Activated T-helper 1 cell treated with anti-CD3 and anti-CD28 coated beads, Interleukin-12 subunit alpha, Interleukin-12 subunit beta, Interleukin-2, Interleukin-4 antibody, amounts not matched to agents 30 ng/mL and 10 ng/mL and 1 ng/mL, durations not matched to agents 14 hours and 24 hours and 36 hours (primary cell): Measurements from ENCODE around the gene ANKMY1. TPM values are rescaled to one million over a fixed set of nuclear protein-coding genes. Genes with fewer than 3 reads are reported as not detected.
A peak's percentile ranks its signal among the peaks of the same experiment; 100 is the strongest.

Experiments used
- DNase-seq: peaks from one replicate; pipeline ENCODE4 v3.0.0; 2021; ENCODE audit warnings: low spot score
- H3K27ac Mint-ChIP-seq: one replicate; pipeline ENCODE4 v1.8.0; 2021; ENCODE audit warnings: mild to moderate bottlenecking, mixed read lengths
- H3K27me3 Mint-ChIP-seq: one replicate; pipeline ENCODE4 v1.8.0; 2022; ENCODE audit warnings: mild to moderate bottlenecking, moderate library complexity, mixed read lengths; ENCODE audit not compliant: insufficient read depth
- H3K36me3 Mint-ChIP-seq: one replicate; pipeline ENCODE4 v1.8.0; 2021; ENCODE audit warnings: low read depth, mixed read lengths
- H3K4me1 Mint-ChIP-seq: one replicate; pipeline ENCODE4 v1.8.0; 2021; ENCODE audit warnings: low read depth, mixed read lengths
- H3K4me3 Mint-ChIP-seq: one replicate; pipeline ENCODE4 v1.8.0; 2021; ENCODE audit warnings: mild to moderate bottlenecking, moderate library complexity, mixed read lengths
- H3K9me3 Mint-ChIP-seq: one replicate; pipeline ENCODE4 v1.8.0; 2021; ENCODE audit warnings: mixed read lengths
- intact Hi-C: fragments of 100-400 bp; cut with micrococcal nuclease; formaldehyde crosslinking; loops from one replicate; pipeline ENCODE4 v1.15.1; 2024
- total RNA-seq: library from RNA; stranded (reverse); gene quantifications from 2 replicates; pipeline ENCODE4 v1.2.3, GENCODE V29; 2022

The ANKMY1 gene
- total RNA-seq, 1 donor from 2014 or later = 21.9 TPM

DNA sequence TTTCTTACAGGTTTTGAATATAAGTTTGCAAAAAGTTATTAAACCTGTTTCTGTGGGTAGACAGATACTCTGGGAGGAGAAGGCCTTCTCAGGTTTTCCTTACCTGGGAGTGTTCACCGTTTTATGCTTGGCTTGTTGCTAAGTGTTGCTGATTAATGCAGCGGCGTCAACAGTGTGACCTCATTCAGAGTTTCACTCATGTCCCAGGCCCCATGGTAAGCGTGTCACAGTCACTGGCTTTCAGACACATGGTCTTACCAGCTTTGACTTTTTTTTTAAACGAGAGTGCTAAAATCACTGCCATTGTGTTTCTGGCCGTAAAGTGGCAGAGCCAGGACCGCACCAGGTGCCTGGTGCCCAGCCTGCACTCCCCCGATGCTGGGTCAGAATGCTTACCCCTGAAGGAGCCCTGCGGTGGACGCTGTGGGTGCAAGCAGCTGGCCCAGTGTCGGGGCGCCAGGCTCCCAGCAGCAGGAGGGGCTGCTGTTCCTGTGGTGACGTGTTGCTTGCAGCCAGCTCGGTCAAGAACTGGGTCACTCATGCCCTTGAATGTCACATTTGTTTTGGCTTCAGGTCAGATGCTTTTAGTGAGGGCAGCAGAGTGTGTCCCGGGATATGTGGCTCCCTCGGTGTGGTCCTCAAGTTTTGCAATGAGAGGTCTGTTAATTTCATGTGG lies 32.2 kb upstream of the ANKMY1 start:
- H3K9me3 Mint-ChIP-seq = no peaks in the 10 kb centered on the region
- no peaks in the 10 kb centered on the region for H3K27me3 Mint-ChIP-seq
- H3K27ac Mint-ChIP-seq = no peak overlapping the region
- H3K36me3 Mint-ChIP-seq = peaks cover 2% of the 10 kb centered on the region
- H3K4me3 Mint-ChIP-seq = no peak overlapping the region
- intact Hi-C loops = no loop called here
- DNase-seq = no peak
- peaks cover 22% of the 10 kb centered on the region for H3K4me1 Mint-ChIP-seq

DNA sequence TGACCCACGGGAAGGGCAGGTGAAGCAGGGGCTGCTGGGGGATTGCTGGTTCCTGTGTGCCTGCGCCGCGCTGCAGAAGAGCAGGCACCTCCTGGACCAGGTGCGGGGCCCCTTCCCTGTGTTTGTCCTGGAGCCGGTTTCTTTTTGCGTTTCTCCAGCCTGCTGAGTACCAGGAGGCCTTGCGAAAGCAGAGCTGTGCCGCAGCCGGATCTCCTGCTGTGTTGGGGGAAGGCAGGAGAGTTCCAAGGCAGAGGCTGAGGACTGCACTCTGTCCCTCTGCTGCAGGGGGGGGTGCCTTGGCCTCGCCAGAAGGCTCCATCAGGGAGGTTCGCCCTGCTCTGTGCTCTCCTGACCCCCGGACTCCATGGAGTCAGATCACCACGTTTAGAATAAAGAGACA lies 31.6 kb upstream of the ANKMY1 start:
- no peak overlapping the region for H3K4me3 Mint-ChIP-seq
- H3K27me3 Mint-ChIP-seq = no peaks in the 10 kb centered on the region
- intact Hi-C loops = no loop called here

DNA sequence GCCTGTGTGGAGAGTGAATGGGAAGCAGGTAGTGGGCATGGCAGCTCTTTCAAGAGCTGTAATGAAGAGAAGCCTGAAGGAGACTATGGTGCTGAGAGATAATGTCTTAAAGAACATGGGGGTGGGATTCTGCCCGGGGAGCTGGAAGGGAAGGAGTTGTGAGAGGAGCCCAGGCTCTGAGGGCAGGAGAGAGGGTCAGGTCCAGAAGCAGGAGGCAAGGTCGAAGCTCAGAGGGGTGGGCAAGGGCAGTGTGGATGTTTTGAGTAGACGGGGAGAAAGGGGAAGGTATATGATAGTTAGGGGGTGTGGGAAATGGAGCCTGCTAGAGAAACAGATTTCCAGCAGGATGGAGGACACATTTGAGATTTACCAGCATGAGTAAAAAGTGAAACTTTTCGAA lies 30.9 kb upstream of the ANKMY1 start:
- no peaks in the 10 kb centered on the region for H3K9me3 Mint-ChIP-seq
- DNase-seq = no peak
- no peak overlapping the region for H3K27ac Mint-ChIP-seq
- peaks cover 2% of the 10 kb centered on the region for H3K36me3 Mint-ChIP-seq
- no peaks in the 10 kb centered on the region for H3K27me3 Mint-ChIP-seq
- intact Hi-C loops = no loop called here
- H3K4me1 Mint-ChIP-seq = peaks cover 28% of the 10 kb centered on the region
- peak overlapping the region; percentile 96 for H3K4me3 Mint-ChIP-seq

More for the DNA sequence above, 31.6 kb upstream of the ANKMY1 start:
- Mint-ChIP-seq H3K9me3 (no peaks in the 10 kb centered on the region), H3K4me1 (peaks cover 28% of the 10 kb centered on the region), H3K27ac (no peak overlapping the region), H3K36me3 (peaks cover 2% of the 10 kb centered on the region)
- no peak for DNase-seq

DNA sequence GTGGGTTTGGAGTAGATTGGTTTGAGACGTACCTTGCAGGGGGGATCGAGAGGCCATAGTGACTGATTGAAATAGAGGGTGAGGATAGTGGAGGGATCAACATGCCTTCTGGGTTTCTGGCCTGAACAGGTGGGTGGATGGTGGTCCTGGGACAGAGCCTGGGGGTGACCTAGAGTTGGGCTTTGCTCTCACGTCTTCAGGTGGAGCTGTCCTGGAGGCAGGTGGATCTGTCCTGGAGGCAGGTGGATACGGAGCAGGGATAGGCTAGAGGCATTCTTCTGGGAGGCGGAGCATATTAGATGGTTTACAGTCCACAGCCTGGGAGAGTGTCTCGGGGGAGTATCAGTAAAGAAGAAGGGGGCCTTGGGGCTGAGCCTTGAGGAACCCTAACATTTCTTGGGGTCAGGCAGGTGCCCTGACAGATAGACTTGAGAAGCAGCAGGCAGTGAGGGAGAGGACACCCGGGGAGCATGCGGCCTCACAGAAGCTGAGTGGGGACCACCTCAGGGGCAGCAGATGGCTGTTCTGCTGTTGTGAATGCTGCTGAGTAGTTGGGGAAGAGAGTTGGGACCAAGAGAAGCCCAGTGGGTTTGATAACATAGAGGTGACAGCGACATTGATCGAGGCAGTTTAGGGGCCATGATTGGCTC lies 30.3 kb upstream of the ANKMY1 start:
- Mint-ChIP-seq H3K4me1 (peaks cover 28% of the 10 kb centered on the region), H3K9me3 (no peaks in the 10 kb centered on the region), H3K27me3 (no peaks in the 10 kb centered on the region), H3K27ac (peak overlapping the region; percentile 87), H3K36me3 (peaks cover 2% of the 10 kb centered on the region), H3K4me3 (peak overlapping the region; percentile 96)
- intact Hi-C loops = no loop called here
- DNase-seq = no peak

DNA sequence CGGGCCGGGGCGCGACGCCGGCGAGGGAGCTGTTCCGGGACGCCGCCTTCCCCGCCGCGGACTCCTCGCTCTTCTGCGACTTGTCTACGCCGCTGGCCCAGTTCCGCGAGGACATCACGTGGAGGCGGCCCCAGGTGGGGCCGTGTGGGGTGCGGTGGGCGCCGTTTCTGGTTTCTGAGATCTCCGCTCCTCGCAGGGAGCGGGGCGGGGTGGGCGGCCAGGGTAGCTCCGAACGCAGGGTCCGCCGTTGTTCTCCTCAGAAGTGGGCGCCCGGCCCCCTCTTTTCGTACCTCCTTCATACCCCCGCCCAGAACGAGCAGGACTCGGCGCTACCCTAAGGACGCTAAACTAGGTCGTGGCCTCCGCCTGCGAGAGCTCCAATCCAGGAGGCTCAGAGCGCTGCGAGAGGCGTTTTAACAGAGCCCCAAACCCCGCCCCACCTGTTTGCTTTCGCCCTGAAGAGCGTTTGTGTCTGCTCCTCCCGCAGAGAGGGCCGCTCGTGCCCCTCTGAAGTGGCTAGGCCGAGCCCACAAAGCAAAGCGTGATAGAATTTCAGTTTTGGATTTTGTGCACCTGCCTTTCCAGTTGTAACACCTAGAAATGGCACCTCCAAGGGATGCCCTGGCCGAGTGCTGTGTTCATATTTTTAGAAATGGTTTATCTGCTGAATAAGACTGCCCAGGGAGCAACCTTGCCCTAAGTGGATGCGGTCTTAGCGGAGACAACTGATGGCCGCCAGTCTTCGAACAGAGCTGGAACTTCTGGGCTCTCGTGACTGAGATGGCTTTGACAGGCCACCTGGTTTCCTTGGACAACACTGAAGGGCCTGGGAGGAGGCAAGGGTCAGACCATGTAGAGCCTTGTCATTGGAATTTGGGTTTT lies 29.4 kb upstream of the ANKMY1 start:
- H3K27ac Mint-ChIP-seq = peak overlapping the region; percentile 87
- intact Hi-C loops = loop anchor here (1.0 kb wide), 8 partner anchors 21 to 921 kb away; partner anchors contain the start of genes GPC1, GPR35 and STK25

DNA sequence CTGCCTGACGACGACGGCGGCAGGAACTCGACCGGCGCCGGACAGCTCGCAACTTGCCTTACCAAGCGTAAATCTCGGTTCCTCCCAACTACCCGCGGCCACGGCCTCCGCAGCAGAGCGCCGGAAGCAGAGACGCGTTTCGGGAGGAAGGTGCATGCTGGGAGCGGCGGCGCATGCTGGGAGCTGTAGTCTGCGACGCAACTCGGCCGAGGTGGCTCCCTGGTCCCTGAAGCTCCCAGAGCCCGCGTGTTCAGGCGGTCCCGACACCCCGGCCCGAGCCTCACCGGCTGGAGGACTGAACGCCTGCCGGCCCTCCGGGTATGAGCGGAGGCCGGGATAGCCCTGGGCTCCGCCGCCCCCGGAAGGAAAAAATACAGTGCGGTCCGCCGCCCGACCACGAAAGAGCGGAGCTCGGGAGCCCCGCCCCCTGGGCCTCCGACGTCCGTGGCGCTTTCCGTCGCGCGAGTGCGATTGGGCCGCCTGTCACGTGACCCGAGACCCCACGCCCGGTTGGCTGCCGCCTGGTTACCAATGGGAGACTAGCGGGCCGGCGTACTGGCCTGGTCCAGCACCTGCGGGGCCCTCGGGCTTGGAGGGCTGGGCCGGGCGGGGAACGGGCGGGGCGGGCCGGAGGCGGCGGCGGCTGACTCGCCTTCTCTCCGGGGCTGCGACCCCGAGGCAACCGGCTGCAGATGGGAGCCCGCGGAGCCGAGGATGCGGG lies 28.6 kb upstream of the ANKMY1 start, which contains the start of gene CAPN10:
Gene CAPN10, plus strand, starts transcription at position 537 of the 721 bp plus-strand sequence. Its CDS starts 178 bp downstream, at position 715.
- H3K4me3 Mint-ChIP-seq = peak within 1 kb of the TSS; percentile 96
- H3K9me3 Mint-ChIP-seq = no peaks in the 10 kb centered on the region
- peak within 1 kb of the TSS; percentile 93 for H3K27ac Mint-ChIP-seq
- intact Hi-C loops = loop anchor here (1.0 kb wide), 8 partner anchors 20 to 922 kb away; partner anchors contain the start of genes GPC1, GPR35 and STK25
- peaks cover 38% of the 10 kb centered on the region for H3K4me1 Mint-ChIP-seq
- H3K36me3 Mint-ChIP-seq = peaks cover 5% of the 10 kb centered on the region
- H3K27me3 Mint-ChIP-seq = no peaks in the 10 kb centered on the region
- peak; percentile 97 for DNase-seq

More for the DNA sequence above, 29.4 kb upstream of the ANKMY1 start:
- peak overlapping the region; percentile 96 for H3K4me3 Mint-ChIP-seq
- peaks cover 37% of the 10 kb centered on the region for H3K4me1 Mint-ChIP-seq
- H3K27me3 Mint-ChIP-seq = no peaks in the 10 kb centered on the region
- peak; percentile 61 for DNase-seq
- H3K36me3 Mint-ChIP-seq = peaks cover 4% of the 10 kb centered on the region
- H3K9me3 Mint-ChIP-seq = no peaks in the 10 kb centered on the region

DNA sequence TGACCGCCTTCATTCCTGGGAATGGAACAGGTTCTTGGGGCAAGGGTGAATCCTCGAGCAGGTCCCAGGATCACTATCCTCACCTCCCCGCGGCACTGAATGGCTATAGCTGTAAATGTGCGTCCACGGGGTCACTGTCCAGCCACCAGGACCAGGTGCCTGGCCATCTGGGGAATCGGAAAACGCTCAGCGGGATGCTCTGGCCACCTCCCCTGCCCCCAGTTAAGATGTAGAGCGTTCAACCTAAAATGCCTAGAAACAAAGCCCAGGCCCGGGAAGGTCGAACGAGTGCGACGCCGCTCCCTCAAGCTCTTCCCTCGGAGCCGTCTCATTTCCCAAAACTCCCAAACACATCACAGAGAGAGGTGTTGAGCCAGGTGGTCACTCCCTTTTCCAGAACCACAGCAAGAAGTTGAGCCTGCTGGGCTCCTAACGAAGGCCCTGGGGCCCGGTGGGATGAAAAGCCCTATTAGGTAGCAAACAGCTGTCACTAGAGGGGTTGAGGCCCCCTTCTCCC lies 28.0 kb upstream of the ANKMY1 start:
- H3K4me1 Mint-ChIP-seq = peaks cover 38% of the 10 kb centered on the region
- peak overlapping the region; percentile 92 for H3K4me3 Mint-ChIP-seq
- peaks cover 2% of the 10 kb centered on the region for H3K36me3 Mint-ChIP-seq
- intact Hi-C loops = loop anchor here (1.0 kb wide), 8 partner anchors 19 to 923 kb away; partner anchors contain the start of genes GPC1, GPR35 and STK25
- H3K27me3 Mint-ChIP-seq = no peaks in the 10 kb centered on the region
- H3K27ac Mint-ChIP-seq = peak overlapping the region; percentile 93
- H3K9me3 Mint-ChIP-seq = no peaks in the 10 kb centered on the region
- DNase-seq = no peak

DNA sequence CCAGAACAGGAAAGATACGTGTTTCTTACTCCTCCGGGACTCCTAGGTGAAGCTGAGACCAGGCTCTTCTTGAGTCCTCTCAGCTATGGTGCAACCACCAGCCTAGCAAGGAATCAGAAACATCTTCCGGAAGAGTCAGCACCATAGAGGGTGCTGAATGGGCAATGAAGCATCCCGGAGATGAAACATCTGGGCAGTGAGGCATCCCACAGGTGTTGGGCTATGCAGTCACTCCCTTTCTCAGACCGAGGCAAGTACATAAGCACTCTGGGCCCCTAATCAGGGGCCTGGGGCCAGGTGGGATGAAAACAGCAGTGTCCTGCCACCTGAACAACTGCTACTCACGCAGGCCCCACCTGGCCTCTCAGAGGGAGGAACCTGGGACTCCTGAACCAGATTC lies 27.3 kb upstream of the ANKMY1 start:
- Mint-ChIP-seq H3K36me3 (peaks cover 8% of the 10 kb centered on the region), H3K4me3 (peak overlapping the region; percentile 92), H3K27ac (peak overlapping the region; percentile 32), H3K9me3 (no peaks in the 10 kb centered on the region), H3K27me3 (no peaks in the 10 kb centered on the region), H3K4me1 (peaks cover 42% of the 10 kb centered on the region)
- DNase-seq = no peak
- intact Hi-C loops = no loop called here

DNA sequence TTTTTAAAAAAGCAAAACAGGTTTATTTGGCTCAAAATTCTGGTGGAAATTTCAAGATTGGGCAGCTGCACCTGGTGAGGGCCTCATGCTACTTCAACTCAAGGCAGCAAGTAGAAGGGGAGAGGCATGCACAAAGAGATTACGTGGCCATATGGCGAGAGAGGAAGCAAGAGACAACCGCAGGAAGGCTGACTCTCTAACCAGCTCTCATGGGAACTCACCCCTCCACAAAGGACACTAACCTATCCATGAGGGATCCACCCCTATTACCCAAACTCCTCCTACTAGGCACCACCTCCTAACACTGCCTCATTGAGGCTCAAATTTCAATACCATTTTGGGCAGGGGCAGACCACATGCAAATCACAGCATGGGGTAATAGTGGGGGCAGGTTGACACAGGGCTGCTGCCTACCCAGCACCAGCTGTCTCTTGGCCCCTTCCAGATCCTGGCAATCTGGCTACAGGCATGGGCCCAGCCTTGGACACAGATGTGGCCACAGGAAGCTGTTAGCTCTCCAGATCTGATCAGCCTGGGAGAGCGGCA lies 26.8 kb upstream of the ANKMY1 start:
- Mint-ChIP-seq H3K9me3 (no peaks in the 10 kb centered on the region), H3K27ac (peak overlapping the region; percentile 32), H3K4me1 (peaks cover 48% of the 10 kb centered on the region), H3K27me3 (no peaks in the 10 kb centered on the region), H3K36me3 (peaks cover 13% of the 10 kb centered on the region), H3K4me3 (peak overlapping the region; percentile 92)
- no peak for DNase-seq
- intact Hi-C loops = no loop called here

DNA sequence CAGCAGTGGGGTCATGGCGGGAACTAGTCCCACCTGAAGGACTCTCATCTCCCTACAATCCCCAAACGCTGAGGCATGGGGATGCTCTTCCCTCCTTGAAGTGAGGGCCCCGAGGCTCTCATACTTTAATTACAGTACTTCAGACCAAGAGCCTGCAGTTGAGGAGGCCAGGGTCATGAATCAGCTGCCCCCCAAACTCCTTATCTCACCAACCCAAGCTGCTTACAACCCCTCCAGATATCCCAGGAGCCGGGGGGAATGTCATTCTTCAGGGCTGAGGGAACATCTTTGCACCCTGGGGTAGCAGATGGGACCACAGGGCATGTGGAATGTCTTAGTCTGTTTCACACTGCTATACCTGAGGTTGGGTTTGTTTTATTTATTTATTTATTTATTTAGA lies 26.0 kb upstream of the ANKMY1 start:
- intact Hi-C loops = no loop called here
- peaks cover 14% of the 10 kb centered on the region for H3K36me3 Mint-ChIP-seq
- DNase-seq = no peak
- H3K27ac Mint-ChIP-seq = no peak overlapping the region
- no peak overlapping the region for H3K4me3 Mint-ChIP-seq
- peaks cover 53% of the 10 kb centered on the region for H3K4me1 Mint-ChIP-seq
- no peaks in the 10 kb centered on the region for H3K9me3 Mint-ChIP-seq
- no peaks in the 10 kb centered on the region for H3K27me3 Mint-ChIP-seq

DNA sequence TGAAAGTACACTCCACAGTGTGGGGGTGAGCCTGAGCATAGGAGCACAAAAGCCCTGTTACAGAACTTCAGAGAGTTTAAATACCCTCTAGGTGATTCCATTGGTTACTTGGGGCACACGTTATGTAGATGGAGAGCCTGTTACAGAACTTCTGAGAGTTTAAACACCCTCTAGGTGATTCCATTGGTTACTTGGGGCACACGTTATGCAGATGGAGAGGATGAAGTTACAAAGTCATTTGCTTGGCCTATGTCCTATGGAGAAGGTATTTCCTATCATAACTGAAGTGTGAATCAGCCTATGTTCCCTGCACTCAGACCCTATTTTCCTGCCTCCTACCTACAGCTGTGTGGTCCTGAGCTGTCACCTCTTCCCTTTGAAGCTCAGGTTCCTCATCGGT lies 25.0 kb upstream of the ANKMY1 start:
- Mint-ChIP-seq H3K27ac (no peak overlapping the region), H3K4me3 (no peak overlapping the region), H3K27me3 (no peaks in the 10 kb centered on the region), H3K9me3 (no peaks in the 10 kb centered on the region), H3K36me3 (peaks cover 14% of the 10 kb centered on the region), H3K4me1 (peaks cover 45% of the 10 kb centered on the region)
- no peak for DNase-seq
- intact Hi-C loops = no loop called here

DNA sequence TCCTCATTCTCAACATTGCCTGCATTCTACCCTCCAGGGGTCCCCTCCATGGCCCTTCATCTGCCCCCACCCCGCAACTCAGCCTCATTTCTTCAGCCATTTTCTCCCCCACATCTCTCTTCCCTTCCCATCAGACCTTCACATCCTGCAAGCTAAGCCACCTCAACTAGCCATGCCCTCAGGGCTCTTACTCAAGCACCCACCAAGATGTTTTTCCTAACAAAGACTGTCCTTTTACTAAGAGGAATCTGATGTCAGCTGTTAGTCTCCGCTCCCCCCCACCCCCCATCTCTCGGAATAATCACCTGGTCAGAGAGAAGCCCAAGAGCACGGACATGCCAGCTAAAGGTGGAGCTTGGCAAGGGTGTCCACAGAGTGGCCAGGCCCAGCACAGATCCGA lies 24.0 kb upstream of the ANKMY1 start:
- Mint-ChIP-seq H3K36me3 (peaks cover 15% of the 10 kb centered on the region), H3K27ac (no peak overlapping the region), H3K27me3 (no peaks in the 10 kb centered on the region), H3K4me1 (peaks cover 37% of the 10 kb centered on the region), H3K4me3 (no peak overlapping the region), H3K9me3 (no peaks in the 10 kb centered on the region)
- DNase-seq = no peak
- intact Hi-C loops = no loop called here
